Fibroblast of lung (primary cell): ENCODE results near the gene DNAJC5. TPM values are rescaled to one million over a fixed set of nuclear protein-coding genes. Genes with fewer than 3 reads are reported as not detected.
"Not testable (repeated sequence)": the region's sequence is repeated elsewhere in the genome, so short reads cannot be mapped to it uniquely, and the experiment has no call there.

ENCODE experiments used
- DNase-seq, 2 donors: peaks; one replicate each; pipeline versions ENCODE4 v3.0.0 to v3.0.0-alpha.2; 2010; ENCODE audit warnings: low read depth in 2 of 2
- H2AFZ ChIP-seq: 2 replicates; pipeline ENCODE4 v1.5.1; 2012; ENCODE audit warnings: low read length, control low read depth, inconsistent platforms
- H3K27ac ChIP-seq: 2 replicates; pipeline ENCODE4 v1.5.1; 2011; ENCODE audit warnings: low read length, control low read depth; ENCODE audit not compliant: insufficient read depth
- H3K27me3 ChIP-seq: 2 replicates; pipeline ENCODE4 v1.5.1; 2011; ENCODE audit warnings: mild to moderate bottlenecking, low read length; ENCODE audit not compliant: control insufficient read depth, insufficient read depth
- H3K36me3 ChIP-seq: 2 replicates; pipeline ENCODE4 v1.5.1; 2011; ENCODE audit warnings: low read length; ENCODE audit not compliant: control insufficient read depth, insufficient read depth
- H3K4me1 ChIP-seq: 2 replicates; pipeline ENCODE4 v1.5.1; 2011; ENCODE audit warnings: low read length; ENCODE audit not compliant: control insufficient read depth, insufficient read depth; ENCODE audit errors: extremely low read depth
- H3K4me2 ChIP-seq: 2 replicates; pipeline ENCODE4 v1.5.1; 2011; ENCODE audit warnings: low read length, control low read depth; ENCODE audit not compliant: insufficient read depth; ENCODE audit errors: extremely low read depth
- H3K4me3 ChIP-seq, 4 experiments: fragments of 200-600 bp in 1 of 4; sonication (generic) in 1 of 4; replicated peaks in 1 of 4; 2 replicates each; pipeline ENCODE4 v1.5.1; 2011 to 2016; ENCODE audit warnings: low read length in 4 of 4, low read depth in 3 of 4, mild to moderate bottlenecking in 3 of 4, control low read depth in 2 of 4, inconsistent platforms in 1 of 4, mixed read lengths in 1 of 4; ENCODE audit not compliant: insufficient read depth in 1 of 4; ENCODE audit errors: control extremely low read depth in 1 of 4
- H3K79me2 ChIP-seq: 2 replicates; pipeline ENCODE4 v1.5.1; 2012; ENCODE audit warnings: mild to moderate bottlenecking, low read length, inconsistent platforms; ENCODE audit not compliant: control insufficient read depth, insufficient read depth
- H3K9ac ChIP-seq: 2 replicates; pipeline ENCODE4 v1.5.1; 2011; ENCODE audit warnings: mild to moderate bottlenecking, low read length, control low read depth; ENCODE audit not compliant: insufficient read depth
- H3K9me3 ChIP-seq: 2 replicates; pipeline ENCODE4 v1.5.1; 2012; ENCODE audit warnings: low read depth, low read length; ENCODE audit not compliant: control insufficient read depth, insufficient read depth
- H4K20me1 ChIP-seq: 2 replicates; pipeline ENCODE4 v1.5.1; 2011; ENCODE audit warnings: low read length; ENCODE audit not compliant: control insufficient read depth, insufficient read depth; ENCODE audit errors: extremely low read depth
- EZH2 ChIP-seq: IDR thresholded peaks from 2 replicates; pipeline ENCODE4 v1.5.1; 2012; ENCODE audit warnings: low read length, control low read depth, mild to moderate bottlenecking; ENCODE audit errors: missing control alignments
- polyA plus RNA-seq, 2 donors: library from polyadenylated mRNA; depleted of rRNA in 1 of 2; stranded (reverse) in 1 of 2; unstranded in 1 of 2; fragments of >200 nt; gene quantifications; 2 replicates each; pipeline ENCODE4 v1.2.1, GENCODE V29; 2011 to 2012; ENCODE audit warnings: missing spikeins in 1 of 2
- total RNA-seq: library from RNA; depleted of rRNA; stranded (reverse); fragments of >200 nt; gene quantifications from 2 replicates; pipeline ENCODE4 v1.2.1, GENCODE V29; 2014
- TF ChIP-seq, protein P1 (sequence below), 2 donors: IDR thresholded peaks in 1 of 2; conservative IDR thresholded peaks in 1 of 2; 1 replicate in 1 of 2; 2 replicates in 1 of 2; pipeline ENCODE4 v1.5.1; 2011 to 2012; ENCODE audit warnings: low read length in 2 of 2, control low read depth in 1 of 2, inconsistent platforms in 1 of 2, low read depth in 1 of 2, mild to moderate bottlenecking in 1 of 2

The DNAJC5 gene
- total and polyA plus RNA-seq, 2 donors (not counting 1 experiment from before 2014, with no cell fraction given): 29.6 to 48.9 TPM

DNA sequence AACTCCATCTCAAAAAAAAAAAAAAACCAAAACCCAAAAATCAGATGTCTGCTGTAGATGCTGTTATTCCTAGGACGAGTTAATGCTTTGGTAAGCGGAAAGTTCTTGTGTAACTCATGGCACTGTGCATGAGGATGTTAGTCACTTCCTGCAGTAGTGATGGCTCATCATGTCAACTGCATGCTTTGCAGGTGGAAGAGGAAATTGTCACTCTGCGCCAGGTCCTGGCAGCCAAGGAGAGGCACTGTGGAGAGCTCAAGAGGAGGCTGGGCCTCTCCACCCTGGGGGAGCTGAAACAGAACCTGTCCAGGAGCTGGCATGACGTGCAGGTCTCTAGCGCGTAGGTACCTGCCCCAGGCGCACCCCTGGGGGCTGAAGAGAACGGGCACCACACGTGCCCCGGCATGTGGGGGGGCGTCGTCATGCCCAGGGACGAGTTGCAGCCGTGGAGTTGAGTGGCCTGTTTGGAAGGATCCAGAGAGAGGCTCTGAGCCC lies 21.4 kb upstream of the DNAJC5 start:
- peaks cover 36% of the 10 kb centered on the region for H3K36me3 ChIP-seq
- peak; percentile 67 to 78 for DNase-seq
- H3K27ac ChIP-seq: peak overlapping the region; percentile 62
- H3K4me1 ChIP-seq: peaks cover 6% of the 10 kb centered on the region
- TF ChIP-seq, protein P1, sequence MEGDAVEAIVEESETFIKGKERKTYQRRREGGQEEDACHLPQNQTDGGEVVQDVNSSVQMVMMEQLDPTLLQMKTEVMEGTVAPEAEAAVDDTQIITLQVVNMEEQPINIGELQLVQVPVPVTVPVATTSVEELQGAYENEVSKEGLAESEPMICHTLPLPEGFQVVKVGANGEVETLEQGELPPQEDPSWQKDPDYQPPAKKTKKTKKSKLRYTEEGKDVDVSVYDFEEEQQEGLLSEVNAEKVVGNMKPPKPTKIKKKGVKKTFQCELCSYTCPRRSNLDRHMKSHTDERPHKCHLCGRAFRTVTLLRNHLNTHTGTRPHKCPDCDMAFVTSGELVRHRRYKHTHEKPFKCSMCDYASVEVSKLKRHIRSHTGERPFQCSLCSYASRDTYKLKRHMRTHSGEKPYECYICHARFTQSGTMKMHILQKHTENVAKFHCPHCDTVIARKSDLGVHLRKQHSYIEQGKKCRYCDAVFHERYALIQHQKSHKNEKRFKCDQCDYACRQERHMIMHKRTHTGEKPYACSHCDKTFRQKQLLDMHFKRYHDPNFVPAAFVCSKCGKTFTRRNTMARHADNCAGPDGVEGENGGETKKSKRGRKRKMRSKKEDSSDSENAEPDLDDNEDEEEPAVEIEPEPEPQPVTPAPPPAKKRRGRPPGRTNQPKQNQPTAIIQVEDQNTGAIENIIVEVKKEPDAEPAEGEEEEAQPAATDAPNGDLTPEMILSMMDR (conservative IDR thresholded peaks at IDR 0.05 in 1 of 2, IDR thresholded peaks at IDR 0.05 in 1 of 2; ENCODE audit: low read depth in 1 of 2, low read length in 2 of 2): no peak
- TF ChIP-seq EZH2: no peak
- no peaks in the 10 kb centered on the region for H4K20me1 ChIP-seq
- H3K79me2 ChIP-seq: peaks cover 47% of the 10 kb centered on the region
- H3K9me3 ChIP-seq: no peaks in the 10 kb centered on the region
- H3K27me3 ChIP-seq: no peaks in the 10 kb centered on the region
- no peak overlapping the region for H3K4me2 ChIP-seq
- no peak overlapping the region for H2AFZ ChIP-seq
- H3K9ac ChIP-seq: no peak overlapping the region
- H3K4me3 ChIP-seq: no peak overlapping the region

- H4K20me1 ChIP-seq, H3K9ac ChIP-seq, H3K27ac ChIP-seq, H3K27me3 ChIP-seq, DNase-seq, H3K9me3 ChIP-seq, H3K4me1 ChIP-seq, H3K4me2 ChIP-seq, H2AFZ ChIP-seq, H3K4me3 ChIP-seq: not testable (repeated sequence)
- H3K36me3 ChIP-seq: peaks cover 39% of the 10 kb centered on the region
- peaks cover 45% of the 10 kb centered on the region for H3K79me2 ChIP-seq
Measured at GRCh38 chr20:63874241-63874640, 20.7 kb upstream of the DNAJC5 start.

GRCh38 chr20:63876489-63877036 lies 18.4 kb upstream of the DNAJC5 start:
- TF ChIP-seq, protein P1 (conservative IDR thresholded peaks at IDR 0.05 in 1 of 2, IDR thresholded peaks at IDR 0.05 in 1 of 2; ENCODE audit: low read depth in 1 of 2, low read length in 2 of 2): no peak

More at GRCh38 chr20:63876489-63877036, 18.4 kb upstream of the DNAJC5 start:
- peaks cover 3% of the 10 kb centered on the region for H4K20me1 ChIP-seq
- no peak for DNase-seq
- H3K27ac ChIP-seq: no peak overlapping the region
- no peak overlapping the region for H3K4me3 ChIP-seq
- peaks cover 6% of the 10 kb centered on the region for H3K4me1 ChIP-seq
- peaks cover 37% of the 10 kb centered on the region for H3K36me3 ChIP-seq
- H2AFZ ChIP-seq: no peak overlapping the region
- no peak overlapping the region for H3K4me2 ChIP-seq
- H3K79me2 ChIP-seq: peaks cover 44% of the 10 kb centered on the region
- no peak overlapping the region for H3K9ac ChIP-seq
- no peaks in the 10 kb centered on the region for H3K9me3 ChIP-seq
- no peaks in the 10 kb centered on the region for H3K27me3 ChIP-seq
